ENCODE measurements around the gene ZNF143. TPM values are rescaled to one million over a fixed set of nuclear protein-coding genes. Genes with fewer than 3 reads are reported as not detected.
A peak's percentile ranks its signal among the peaks of the same experiment; 100 is the strongest.

ZNF143 gene
- total RNA-seq, 1 donor from 2014 or later = 30.3 TPM

GRCh38 chr11:9562716-9563115 lies 101.9 kb downstream of the ZNF143 start:
- H3K27me3 Mint-ChIP-seq = no peaks in the 10 kb centered on the region
- H3K4me3 Mint-ChIP-seq = no peak overlapping the region
- DNase-seq (ENCODE audit: extremely low spot score, unreplicated experiment) = no peak
- H3K9me3 Mint-ChIP-seq = peaks cover 12% of the 10 kb centered on the region
- peak overlapping the region; percentile 57 for H3K27ac Mint-ChIP-seq
- peaks cover 17% of the 10 kb centered on the region for H3K4me1 Mint-ChIP-seq (ENCODE audit: unreplicated experiment)
- TF ChIP-seq CTCF (conservative IDR thresholded peaks at IDR 0.05) = no peak
- peaks cover 9% of the 10 kb centered on the region for H3K36me3 Mint-ChIP-seq

GRCh38 chr11:9563196-9563730 lies 102.5 kb downstream of the ZNF143 start:
- Mint-ChIP-seq H3K36me3 (peaks cover 9% of the 10 kb centered on the region), H3K27ac (peak overlapping the region; percentile 13), H3K27me3 (no peaks in the 10 kb centered on the region), H3K9me3 (peaks cover 12% of the 10 kb centered on the region), H3K4me3 (no peak overlapping the region), H3K4me1 (ENCODE audit: unreplicated experiment) (peaks cover 21% of the 10 kb centered on the region)
- DNase-seq (ENCODE audit: extremely low spot score, unreplicated experiment) = no peak
- TF ChIP-seq CTCF (conservative IDR thresholded peaks at IDR 0.05) = no peak

- Mint-ChIP-seq H3K27me3 (no peaks in the 10 kb centered on the region), H3K4me3 (peak overlapping the region; percentile 83), H3K27ac (peak overlapping the region; percentile 99)
These were observed 105.2 kb downstream of the ZNF143 start for GRCh38 chr11:9565822-9566560.

GRCh38 chr11:9566561-9567063 lies 105.8 kb downstream of the ZNF143 start:
- no peak for DNase-seq (ENCODE audit: extremely low spot score, unreplicated experiment)
- Mint-ChIP-seq H3K27me3 (no peaks in the 10 kb centered on the region), H3K4me1 (ENCODE audit: unreplicated experiment) (peaks cover 40% of the 10 kb centered on the region), H3K4me3 (peak overlapping the region; percentile 83), H3K9me3 (peaks cover 9% of the 10 kb centered on the region), H3K27ac (peak overlapping the region; percentile 99), H3K36me3 (peaks cover 9% of the 10 kb centered on the region)
- no peak for TF ChIP-seq CTCF (conservative IDR thresholded peaks at IDR 0.05)

More at GRCh38 chr11:9565822-9566560, 105.2 kb downstream of the ZNF143 start:
- no peak for TF ChIP-seq CTCF (conservative IDR thresholded peaks at IDR 0.05)
- peaks cover 9% of the 10 kb centered on the region for H3K36me3 Mint-ChIP-seq
- peaks cover 37% of the 10 kb centered on the region for H3K4me1 Mint-ChIP-seq (ENCODE audit: unreplicated experiment)
- no peak for DNase-seq (ENCODE audit: extremely low spot score, unreplicated experiment)
- H3K9me3 Mint-ChIP-seq = peaks cover 12% of the 10 kb centered on the region

- peak overlapping the region; percentile 99 for H3K27ac Mint-ChIP-seq
- H3K36me3 Mint-ChIP-seq = peaks cover 3% of the 10 kb centered on the region
- no peak overlapping the region for H3K4me3 Mint-ChIP-seq
- peaks cover 46% of the 10 kb centered on the region for H3K4me1 Mint-ChIP-seq (ENCODE audit: unreplicated experiment)
- no peaks in the 10 kb centered on the region for H3K27me3 Mint-ChIP-seq
- no peak for DNase-seq (ENCODE audit: extremely low spot score, unreplicated experiment)
- H3K9me3 Mint-ChIP-seq = peaks cover 3% of the 10 kb centered on the region
- TF ChIP-seq CTCF (conservative IDR thresholded peaks at IDR 0.05) = no peak
These were observed 106.6 kb downstream of the ZNF143 start for GRCh38 chr11:9567401-9567800.

Measured in type B pancreatic cell (in vitro differentiated cells).